Activated naive CD4-positive, alpha-beta T cell treated with anti-CD3 and anti-CD28 coated beads, Interleukin-2, amount 10 ng/mL, durations not matched to agents 7 days and 5 days (primary cell): ENCODE measurements around the gene UNC13B.

Experiments used
- CTCF ChIA-PET: fragments of 350-600 bp; sonication (Branson Sonifier 250); formaldehyde crosslinking; loops from one replicate; lab custom pipeline; 2021; ENCODE audit warnings: antibody characterized with exemption; lab: Charles Lee
- DNase-seq: peaks from one replicate; pipeline ENCODE4 v3.0.0-alpha.2; 2020
- H3K27ac Mint-ChIP-seq: one replicate; pipeline ENCODE4 v1.8.0; 2021; ENCODE audit warnings: mild to moderate bottlenecking, moderate library complexity, mixed read lengths
- H3K27me3 Mint-ChIP-seq: one replicate; pipeline ENCODE4 v1.8.0; 2021; ENCODE audit warnings: mild to moderate bottlenecking, mixed read lengths
- H3K36me3 Mint-ChIP-seq: one replicate; pipeline ENCODE4 v1.8.0; 2021; ENCODE audit warnings: mixed read lengths
- H3K4me1 Mint-ChIP-seq: one replicate; pipeline ENCODE4 v1.8.0; 2021; ENCODE audit warnings: mixed read lengths
- H3K4me3 Mint-ChIP-seq: one replicate; pipeline ENCODE4 v1.8.0; 2021; ENCODE audit warnings: mild to moderate bottlenecking, moderate library complexity, mixed read lengths
- H3K9me3 Mint-ChIP-seq: one replicate; pipeline ENCODE4 v1.8.0; 2021; ENCODE audit warnings: mixed read lengths

Gene UNC13B

GRCh38 chr9:35260186-35260585, 98.4 kb downstream of the UNC13B start:
- Mint-ChIP-seq H3K4me1 (no peaks in the 10 kb centered on the region), H3K27ac (no peak overlapping the region), H3K27me3 (peaks cover 12% of the 10 kb centered on the region), H3K36me3 (no peaks in the 10 kb centered on the region), H3K4me3 (no peak overlapping the region), H3K9me3 (no peaks in the 10 kb centered on the region)
- CTCF ChIA-PET: interaction anchor here (3.7 kb wide), 1 partner anchor 142 kb away, joined by 54 read pairs; the partner anchor contains the start of gene ATOSB
- DNase-seq: no peak

GRCh38 chr9:35262064-35262463, 100.3 kb downstream of the UNC13B start:
- no peaks in the 10 kb centered on the region for H3K9me3 Mint-ChIP-seq
- no peak overlapping the region for H3K27ac Mint-ChIP-seq
- H3K4me3 Mint-ChIP-seq: no peak overlapping the region
- CTCF ChIA-PET: interaction anchor here (0.9 kb wide), 1 partner anchor 261 kb away, joined by 6 read pairs; no protein-coding TSS in a partner anchor
- DNase-seq: no peak
- peaks cover 17% of the 10 kb centered on the region for H3K27me3 Mint-ChIP-seq
- no peaks in the 10 kb centered on the region for H3K4me1 Mint-ChIP-seq
- no peaks in the 10 kb centered on the region for H3K36me3 Mint-ChIP-seq

GRCh38 chr9:35267710-35268109, 105.9 kb downstream of the UNC13B start:
- Mint-ChIP-seq H3K4me3 (no peak overlapping the region), H3K27ac (no peak overlapping the region), H3K4me1 (no peaks in the 10 kb centered on the region), H3K9me3 (no peaks in the 10 kb centered on the region), H3K27me3 (peaks cover 18% of the 10 kb centered on the region), H3K36me3 (no peaks in the 10 kb centered on the region)
- DNase-seq: no peak
- CTCF ChIA-PET: no interaction called here

GRCh38 chr9:35269919-35270318, 108.1 kb downstream of the UNC13B start:
- Mint-ChIP-seq H3K4me1 (no peaks in the 10 kb centered on the region), H3K9me3 (no peaks in the 10 kb centered on the region), H3K4me3 (no peak overlapping the region), H3K36me3 (no peaks in the 10 kb centered on the region), H3K27me3 (peaks cover 17% of the 10 kb centered on the region), H3K27ac (no peak overlapping the region)
- CTCF ChIA-PET: no interaction called here
- no peak for DNase-seq

GRCh38 chr9:35271637-35272036, 109.8 kb downstream of the UNC13B start:
- no peak for DNase-seq
- peaks cover 8% of the 10 kb centered on the region for H3K4me1 Mint-ChIP-seq
- no peaks in the 10 kb centered on the region for H3K9me3 Mint-ChIP-seq
- no peaks in the 10 kb centered on the region for H3K36me3 Mint-ChIP-seq
- no peak overlapping the region for H3K27ac Mint-ChIP-seq
- CTCF ChIA-PET: interaction anchor here (0.9 kb wide), 1 partner anchor 13 kb away, joined by 3 read pairs; no protein-coding TSS in a partner anchor
- peaks cover 11% of the 10 kb centered on the region for H3K27me3 Mint-ChIP-seq
- no peak overlapping the region for H3K4me3 Mint-ChIP-seq

- H3K9me3 Mint-ChIP-seq: no peaks in the 10 kb centered on the region
Measured at GRCh38 chr9:35272989-35273388, 111.2 kb downstream of the UNC13B start.

GRCh38 chr9:35273591-35273990, 111.8 kb downstream of the UNC13B start:
- Mint-ChIP-seq H3K27ac (no peak overlapping the region), H3K36me3 (no peaks in the 10 kb centered on the region), H3K4me1 (peaks cover 11% of the 10 kb centered on the region), H3K9me3 (no peaks in the 10 kb centered on the region), H3K27me3 (no peaks in the 10 kb centered on the region), H3K4me3 (no peak overlapping the region)
- DNase-seq: no peak
- CTCF ChIA-PET: no interaction called here

More at GRCh38 chr9:35272989-35273388, 111.2 kb downstream of the UNC13B start:
- no peaks in the 10 kb centered on the region for H3K36me3 Mint-ChIP-seq
- CTCF ChIA-PET: no interaction called here
- H3K4me1 Mint-ChIP-seq: peaks cover 11% of the 10 kb centered on the region
- no peak for DNase-seq
- peaks cover 4% of the 10 kb centered on the region for H3K27me3 Mint-ChIP-seq
- no peak overlapping the region for H3K27ac Mint-ChIP-seq
- no peak overlapping the region for H3K4me3 Mint-ChIP-seq

GRCh38 chr9:35274993-35275392, 113.2 kb downstream of the UNC13B start:
- Mint-ChIP-seq H3K36me3 (no peaks in the 10 kb centered on the region), H3K4me1 (peaks cover 11% of the 10 kb centered on the region), H3K27ac (no peak overlapping the region), H3K27me3 (no peaks in the 10 kb centered on the region), H3K9me3 (no peaks in the 10 kb centered on the region), H3K4me3 (no peak overlapping the region)
- CTCF ChIA-PET: no interaction called here
- DNase-seq: no peak

- no peak for DNase-seq
- peaks cover 11% of the 10 kb centered on the region for H3K4me1 Mint-ChIP-seq
- H3K27me3 Mint-ChIP-seq: no peaks in the 10 kb centered on the region
- no peaks in the 10 kb centered on the region for H3K36me3 Mint-ChIP-seq
- H3K4me3 Mint-ChIP-seq: no peak overlapping the region
- H3K27ac Mint-ChIP-seq: no peak overlapping the region
- H3K9me3 Mint-ChIP-seq: no peaks in the 10 kb centered on the region
- CTCF ChIA-PET: no interaction called here
Measured at GRCh38 chr9:35277171-35277520, 115.3 kb downstream of the UNC13B start.

GRCh38 chr9:35277628-35278359, 116.0 kb downstream of the UNC13B start:
- Mint-ChIP-seq H3K4me1 (peaks cover 11% of the 10 kb centered on the region), H3K27me3 (no peaks in the 10 kb centered on the region), H3K36me3 (no peaks in the 10 kb centered on the region), H3K4me3 (no peak overlapping the region), H3K27ac (no peak overlapping the region), H3K9me3 (no peaks in the 10 kb centered on the region)
- CTCF ChIA-PET: no interaction called here
- DNase-seq: no peak

GRCh38 chr9:35279946-35280345, 118.1 kb downstream of the UNC13B start:
- Mint-ChIP-seq H3K27ac (no peak overlapping the region), H3K9me3 (no peaks in the 10 kb centered on the region), H3K4me1 (peaks cover 11% of the 10 kb centered on the region), H3K4me3 (no peak overlapping the region), H3K36me3 (no peaks in the 10 kb centered on the region), H3K27me3 (peaks cover 4% of the 10 kb centered on the region)
- CTCF ChIA-PET: no interaction called here
- no peak for DNase-seq

GRCh38 chr9:35280399-35280798, 118.6 kb downstream of the UNC13B start:
- Mint-ChIP-seq H3K9me3 (no peaks in the 10 kb centered on the region), H3K4me3 (no peak overlapping the region), H3K4me1 (peaks cover 11% of the 10 kb centered on the region), H3K27me3 (peaks cover 4% of the 10 kb centered on the region), H3K27ac (no peak overlapping the region), H3K36me3 (no peaks in the 10 kb centered on the region)
- CTCF ChIA-PET: no interaction called here
- DNase-seq: no peak

GRCh38 chr9:35285731-35286130, 123.9 kb downstream of the UNC13B start:
- no peak overlapping the region for H3K4me3 Mint-ChIP-seq
- H3K27me3 Mint-ChIP-seq: peaks cover 4% of the 10 kb centered on the region
- H3K27ac Mint-ChIP-seq: no peak overlapping the region
- CTCF ChIA-PET: no interaction called here
- no peaks in the 10 kb centered on the region for H3K36me3 Mint-ChIP-seq
- H3K9me3 Mint-ChIP-seq: no peaks in the 10 kb centered on the region
- H3K4me1 Mint-ChIP-seq: no peaks in the 10 kb centered on the region
- no peak for DNase-seq

- H3K27ac Mint-ChIP-seq: no peak overlapping the region
- CTCF ChIA-PET: no interaction called here
Measured at GRCh38 chr9:35286381-35286780, 124.6 kb downstream of the UNC13B start.

GRCh38 chr9:35287987-35288632, 126.3 kb downstream of the UNC13B start:
- CTCF ChIA-PET: interaction anchor here (0.5 to 1.0 kb wide), 2 partner anchors 20 to 112 kb away, joined by 3 read pairs; no protein-coding TSS in a partner anchor
- no peaks in the 10 kb centered on the region for H3K9me3 Mint-ChIP-seq
- H3K27ac Mint-ChIP-seq: no peak overlapping the region
- H3K4me3 Mint-ChIP-seq: no peak overlapping the region
- H3K4me1 Mint-ChIP-seq: no peaks in the 10 kb centered on the region
- H3K27me3 Mint-ChIP-seq: peaks cover 4% of the 10 kb centered on the region
- no peak for DNase-seq
- no peaks in the 10 kb centered on the region for H3K36me3 Mint-ChIP-seq

More at GRCh38 chr9:35286381-35286780, 124.6 kb downstream of the UNC13B start:
- no peaks in the 10 kb centered on the region for H3K9me3 Mint-ChIP-seq
- no peaks in the 10 kb centered on the region for H3K4me1 Mint-ChIP-seq
- no peaks in the 10 kb centered on the region for H3K36me3 Mint-ChIP-seq
- peaks cover 4% of the 10 kb centered on the region for H3K27me3 Mint-ChIP-seq
- no peak for DNase-seq
- H3K4me3 Mint-ChIP-seq: no peak overlapping the region
